ENCODE results near the gene PRIM2.
"Not testable (repeated sequence)": the region's sequence is repeated elsewhere in the genome, so short reads cannot be mapped to it uniquely, and the experiment has no call there.

- not testable (repeated sequence) for TF ChIP-seq CTCF (IDR thresholded peaks at IDR 0.05; ENCODE audit: low read depth, low read length); POLR2A (IDR thresholded peaks at IDR 0.05; ENCODE audit: extremely low read depth, insufficient read length); MYC (IDR thresholded peaks at IDR 0.05; ENCODE audit: low read depth, low read length)
- TF ChIP-seq, protein P1, sequence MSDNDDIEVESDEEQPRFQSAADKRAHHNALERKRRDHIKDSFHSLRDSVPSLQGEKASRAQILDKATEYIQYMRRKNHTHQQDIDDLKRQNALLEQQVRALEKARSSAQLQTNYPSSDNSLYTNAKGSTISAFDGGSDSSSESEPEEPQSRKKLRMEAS (IDR thresholded peaks at IDR 0.05; ENCODE audit: low read depth, low read length), result not testable (repeated sequence)
These were observed 148.5 kb downstream of the PRIM2 start for GRCh38 chr6:57465968-57466367.

Measured in NB4 (cell line).